H1 (cell line): Measurements from ENCODE around the gene ESYT1. TPM values are rescaled to one million over a fixed set of nuclear protein-coding genes. Genes with fewer than 3 reads are reported as not detected.

Experiments used
- CTCF ChIA-PET: fragments of 300-600 bp; sonication (Branson Sonifier 250); formaldehyde crosslinking; loops from one replicate; lab custom pipeline; 2021; ENCODE audit not compliant: partially characterized antibody; lab: Charles Lee
- POLR2A ChIA-PET: fragments of 300-600 bp; sonication (Branson Sonifier 250); formaldehyde crosslinking; loops from one replicate; lab custom pipeline; 2021; ENCODE audit warnings: inconsistent platforms; ENCODE audit not compliant: partially characterized antibody; lab: Charles Lee
- DNase-seq, 2 experiments: peaks; one replicate each; pipeline versions ENCODE4 v3.0.0 to v3.0.0-alpha.2; 2010 to 2022; ENCODE audit warnings: low spot score in 2 of 2, low read depth in 1 of 2, mixed read lengths in 1 of 2
- FAIRE-seq: peaks from 2 replicates; lab custom pipeline; 2011; peaks lifted over from hg19 to GRCh38; lab: Jason Lieb, UNC
- H2AFZ ChIP-seq: 2 replicates; pipeline ENCODE4 v1.8.1; 2012; ENCODE audit warnings: low read length, inconsistent platforms
- H2AK5ac ChIP-seq: 2 replicates; pipeline ENCODE4 v1.6.1; 2013; ENCODE audit warnings: low read depth, low read length
- H2BK120ac ChIP-seq: replicated peaks from 2 replicates; pipeline ENCODE3; 2013; ENCODE audit warnings: low read depth, low read length, inconsistent platforms
- H2BK12ac ChIP-seq: 2 replicates; pipeline ENCODE4 v1.6.1; 2013; ENCODE audit warnings: low read depth, low read length
- H2BK15ac ChIP-seq: 2 replicates; pipeline ENCODE4 v1.6.1; 2013; ENCODE audit warnings: low read length
- H2BK20ac ChIP-seq: 2 replicates; pipeline ENCODE4 v1.6.1; 2013; ENCODE audit warnings: low read length
- H2BK5ac ChIP-seq: 2 replicates; pipeline ENCODE4 v1.6.1; 2013; ENCODE audit warnings: low read depth, low read length
- H3K14ac ChIP-seq: 2 replicates; pipeline ENCODE4 v1.6.1; 2013; ENCODE audit warnings: inconsistent platforms; ENCODE audit not compliant: insufficient read length
- H3K18ac ChIP-seq: 2 replicates; pipeline ENCODE4 v1.6.1; 2013; ENCODE audit warnings: low read length; ENCODE audit errors: extremely low read depth
- H3K23ac ChIP-seq: 2 replicates; pipeline ENCODE4 v1.6.1; 2013; ENCODE audit warnings: inconsistent platforms; ENCODE audit not compliant: insufficient read length
- H3K23me2 ChIP-seq: 2 replicates; pipeline ENCODE4 v1.6.1; 2013; ENCODE audit warnings: low read depth, low read length
- H3K27ac ChIP-seq: 2 replicates; pipeline ENCODE4 v1.6.1; 2011; ENCODE audit warnings: low read depth, low read length, inconsistent platforms
- H3K27me3 ChIP-seq, 4 experiments: replicated peaks in 1 of 4; 1 replicate in 1 of 4; 2 replicates in 3 of 4; pipeline versions ENCODE4 v1.6.1 to v1.8.1; 2011 to 2013; ENCODE audit warnings: low read length in 3 of 4, mild to moderate bottlenecking in 3 of 4, inconsistent platforms in 2 of 4, mixed read lengths in 2 of 4, moderate library complexity in 1 of 4; ENCODE audit not compliant: control insufficient read depth in 3 of 4, insufficient read depth in 3 of 4; ENCODE audit errors: extremely low read depth in 1 of 4
- H3K36me3 ChIP-seq, 4 experiments: 2 replicates each; pipeline versions ENCODE4 v1.6.1 to v1.8.1; 2011 to 2013; ENCODE audit warnings: mild to moderate bottlenecking in 4 of 4, low read length in 3 of 4, moderate library complexity in 2 of 4, control low read depth in 1 of 4, inconsistent platforms in 1 of 4; ENCODE audit not compliant: insufficient read depth in 4 of 4, control insufficient read depth in 2 of 4
- H3K4ac ChIP-seq: replicated peaks from 2 replicates; pipeline ENCODE3; 2013; ENCODE audit warnings: low read length, low read depth, mixed read lengths, inconsistent platforms; ENCODE audit not compliant: insufficient read length
- H3K4me1 ChIP-seq, 4 experiments: replicated peaks in 1 of 4; 1 replicate in 1 of 4; 2 replicates in 3 of 4; pipeline versions ENCODE4 v1.6.1 to v1.8.1; 2011 to 2013; ENCODE audit warnings: low read length in 3 of 4, inconsistent platforms in 2 of 4, mixed read lengths in 1 of 4; ENCODE audit not compliant: insufficient read depth in 4 of 4, control insufficient read depth in 3 of 4
- H3K4me2 ChIP-seq, 2 experiments: 2 replicates each; pipeline versions ENCODE4 v1.6.1 to v1.8.1; 2011 to 2013; ENCODE audit warnings: low read depth in 2 of 2, low read length in 2 of 2, control low read depth in 1 of 2, inconsistent platforms in 1 of 2, mild to moderate bottlenecking in 1 of 2; ENCODE audit not compliant: insufficient read depth in 1 of 2
- H3K4me3 ChIP-seq, 4 experiments: fragments of 200-600, 300-600 bp in 1 of 4; sonication (generic), shearing (Covaris generic), sonication (Bioruptor Twin) in 1 of 4; 2 replicates each; pipeline versions ENCODE4 v1.5.1 to v1.8.1; 2011 to 2016; ENCODE audit warnings: low read length in 4 of 4, low read depth in 3 of 4, control low read depth in 2 of 4, inconsistent platforms in 2 of 4, mild to moderate bottlenecking in 2 of 4, mixed read lengths in 1 of 4, moderate library complexity in 1 of 4; ENCODE audit not compliant: insufficient read depth in 2 of 4; ENCODE audit errors: extremely low read depth in 1 of 4
- H3K56ac ChIP-seq: replicated peaks from 2 replicates; pipeline ENCODE3; 2013; ENCODE audit warnings: low read depth, mild to moderate bottlenecking, mixed read lengths, low read length, inconsistent platforms; ENCODE audit not compliant: insufficient read length
- H3K79me1 ChIP-seq: 2 replicates; pipeline ENCODE4 v1.6.1; 2013; ENCODE audit warnings: low read depth, low read length, control low read depth
- H3K79me2 ChIP-seq, 2 experiments: 2 replicates each; pipeline versions ENCODE4 v1.6.1 to v1.8.1; 2012 to 2013; ENCODE audit warnings: low read length in 2 of 2, mild to moderate bottlenecking in 2 of 2, inconsistent platforms in 1 of 2; ENCODE audit not compliant: insufficient read depth in 2 of 2, control insufficient read depth in 1 of 2
- H3K9ac ChIP-seq, 4 experiments: replicated peaks in 1 of 4; 1 replicate in 1 of 4; 2 replicates in 3 of 4; pipeline versions ENCODE4 v1.6.1 to v1.8.1; 2011 to 2013; ENCODE audit warnings: low read depth in 3 of 4, low read length in 3 of 4, control low read depth in 2 of 4, mild to moderate bottlenecking in 2 of 4, moderate library complexity in 2 of 4, inconsistent platforms in 1 of 4; ENCODE audit errors: extremely low read depth in 1 of 4
- H3K9me3 ChIP-seq, 2 experiments: 2 replicates each; pipeline versions ENCODE4 v1.6.1 to v1.8.1; 2012 to 2013; ENCODE audit warnings: mild to moderate bottlenecking in 2 of 2, moderate library complexity in 2 of 2, control low read depth in 1 of 2, inconsistent platforms in 1 of 2, low read depth in 1 of 2, low read length in 1 of 2, mixed read lengths in 1 of 2; ENCODE audit not compliant: insufficient read depth in 2 of 2
- H4K20me1 ChIP-seq, 2 experiments: replicated peaks in 1 of 2; 2 replicates each; pipeline versions ENCODE3 to v1.8.1; 2011 to 2013; ENCODE audit warnings: inconsistent platforms in 2 of 2, low read length in 2 of 2, mild to moderate bottlenecking in 1 of 2; ENCODE audit not compliant: insufficient read depth in 2 of 2, control insufficient read depth in 1 of 2
- H4K5ac ChIP-seq: 2 replicates; pipeline ENCODE4 v1.6.1; 2013; ENCODE audit warnings: low read length, low read depth, mixed read lengths, inconsistent platforms; ENCODE audit not compliant: insufficient read length
- H4K8ac ChIP-seq: 2 replicates; pipeline ENCODE4 v1.8.0; 2013; ENCODE audit warnings: mild to moderate bottlenecking, moderate library complexity, low read length, inconsistent platforms; ENCODE audit not compliant: insufficient read depth; ENCODE audit errors: extremely low read depth
- H4K91ac ChIP-seq: replicated peaks from 2 replicates; pipeline ENCODE3; 2013; ENCODE audit warnings: low read length, mixed read lengths, inconsistent platforms; ENCODE audit not compliant: insufficient read length
- CBX5 ChIP-seq: fragments of 300-800, 300-1000 bp; sonication (generic); IDR thresholded peaks from 2 replicates; pipeline ENCODE4 v1.7.1; 2016; ENCODE audit warnings: antibody characterized with exemption, low read length, low read depth
- CHD1 ChIP-seq: IDR thresholded peaks from 2 replicates; pipeline ENCODE4 v1.6.1; 2012; ENCODE audit warnings: low read depth, low read length, improper control_type of control experiment
- CREB1 ChIP-seq: IDR thresholded peaks from 2 replicates; pipeline ENCODE4 v1.6.1; 2012; ENCODE audit warnings: inconsistent platforms
- FOSL1 ChIP-seq: IDR thresholded peaks from 2 replicates; pipeline ENCODE4 v1.6.1; 2011; ENCODE audit warnings: mild to moderate bottlenecking, low read depth, low read length, moderate library complexity; ENCODE audit not compliant: insufficient read depth
- HDAC6 ChIP-seq: IDR thresholded peaks from one replicate; pipeline ENCODE4 v1.7.1; 2012; ENCODE audit warnings: low read depth, mild to moderate bottlenecking, inconsistent platforms, low read length, moderate library complexity
- MAX ChIP-seq: IDR thresholded peaks from 2 replicates; pipeline ENCODE4 v1.6.1; 2012; ENCODE audit warnings: inconsistent platforms
- SIRT6 ChIP-seq: IDR thresholded peaks from one replicate; pipeline ENCODE4 v1.7.1; 2012; ENCODE audit warnings: low read length, inconsistent platforms
- SIX5 ChIP-seq: IDR thresholded peaks from 2 replicates; pipeline ENCODE4 v1.6.1; 2011; ENCODE audit warnings: mild to moderate bottlenecking, low read depth, low read length
- SRF ChIP-seq: IDR thresholded peaks from 2 replicates; pipeline ENCODE4 v1.6.1; 2011; ENCODE audit warnings: mild to moderate bottlenecking, low read depth, low read length, moderate library complexity
- WGBS, 2 experiments: shearing (Covaris generic) in 1 of 2; methylation state at CpG; one replicate each; pipeline versions ENCODE4 v1.1.6 to v1.1.7; 2013 to 2015; ENCODE audit warnings: low lambda C conversion rate in 2 of 2, mixed read lengths in 2 of 2, inconsistent platforms in 1 of 2, low coverage in 1 of 2, missing lambda C conversion rate in 1 of 2; ENCODE audit not compliant: insufficient replicate concordance in 2 of 2, insufficient coverage in 1 of 2, insufficient read length in 1 of 2; ENCODE audit errors: extremely low coverage in 1 of 2, missing lambda C conversion rate in 1 of 2; 5-methylcytosine and 5-hydroxymethylcytosine counted together
- polyA plus RNA-seq, 7 experiments: library from polyadenylated mRNA; depleted of rRNA in 3 of 7; stranded (reverse) in 5 of 7; unstranded in 2 of 7; fragments of >200 nt in 5 of 7; fragments of 200-250 nt in 2 of 7; gene quantifications; 1 replicate in 5 of 7; 2 replicates in 1 of 7; 4 replicates in 1 of 7; pipeline versions ENCODE4 v1.2.1 to v1.2.3, GENCODE V29; 2011 to 2013; ENCODE audit warnings: missing spikeins in 2 of 7, mixed read lengths in 2 of 7
- total RNA-seq: library from RNA; stranded (reverse); fragmentation: NEBNext Ultra II Directional; extraction: Animal tissue kit (Norgen Biotek cat#: 25700); gene quantifications from 2 replicates; pipeline ENCODE4 v1.2.1, GENCODE V29; 2021

The ESYT1 gene
- total and polyA plus RNA-seq, 2 of the 8 experiments (the other 6 are each of a cell fraction or from before 2014, with no cell fraction given): 86.9 to 165 TPM

DNA sequence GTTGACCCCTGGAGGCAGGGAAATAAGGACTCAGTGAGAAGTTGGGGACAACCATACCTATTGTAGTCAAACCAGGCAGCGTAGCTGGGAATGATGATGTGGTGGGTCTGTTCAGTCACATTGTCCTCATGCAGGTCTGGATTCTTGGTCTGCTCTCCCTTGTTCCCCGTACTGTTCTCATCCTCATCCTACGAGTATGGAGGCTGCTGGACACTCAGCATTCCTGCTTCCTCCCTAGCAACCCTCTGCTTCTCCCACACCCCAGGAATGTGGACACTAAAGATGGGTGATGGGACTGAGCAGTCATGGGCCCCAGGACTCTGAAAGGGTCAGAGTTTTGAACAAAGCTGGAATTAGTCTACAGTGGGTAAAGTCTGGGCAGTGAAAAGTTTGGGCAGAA is 50.3 kb downstream of the ESYT1 start:
- TF ChIP-seq CREB1 (no peak), SIX5 (no peak), FOSL1 (no peak), CHD1 (no peak), SIRT6 (no peak), HDAC6 (no peak), MAX (no peak), SRF (no peak), CBX5 (no peak)
- Histone ChIP-seq H3K9me3 (no peaks in the 10 kb centered on the region), H3K23ac (no peak overlapping the region), H2BK15ac (no peak overlapping the region), H3K4ac (no peak overlapping the region), H3K14ac (no peak overlapping the region), H3K79me2 (no peaks in the 10 kb centered on the region), H3K4me3 (no peak overlapping the region), H3K79me1 (no peaks in the 10 kb centered on the region), H2BK12ac (no peak overlapping the region), H4K91ac (no peak overlapping the region), H2BK20ac (no peak overlapping the region), H2BK120ac (no peak overlapping the region), H4K8ac (no peak overlapping the region), H3K27ac (no peak overlapping the region), H3K27me3 (no peaks in the 10 kb centered on the region), H3K36me3 (peaks cover 34 to 78% (median 66%) of the 10 kb centered on the region in 4 experiments), H3K4me2 (no peak overlapping the region), H3K4me1 (no peaks in the 10 kb centered on the region), H3K56ac (no peak overlapping the region), H2AK5ac (no peak overlapping the region), H4K20me1 (peaks cover 0 to 6% of the 10 kb centered on the region in 2 experiments), H3K18ac (no peak overlapping the region), H3K9ac (no peak overlapping the region), H2BK5ac (no peak overlapping the region), H2AFZ (no peak overlapping the region), H4K5ac (no peak overlapping the region), H3K23me2 (no peaks in the 10 kb centered on the region)
- FAIRE-seq (no peak), DNase-seq (no peak)
- POLR2A ChIA-PET: interaction anchor here (0.7 to 26.3 kb wide), 7 partner anchors 3 to 129 kb away, joined by 3 to 656 read pairs (median 6); partner anchors contain the start of genes MYL6 and SMARCC2
- CTCF ChIA-PET: interaction anchor here (0.6 to 1.5 kb wide), 5 partner anchors 10 to 171 kb away, joined by 3 to 7 read pairs (median 3); partner anchors contain the start of gene SMARCC2
- WGBS, 2 experiments: 94% methylated on average over 3 of the region's 3 CpGs; no CpG with 5 or more reads in 1 of the 2 experiments
